ENCODE data around the gene DQX1.
"Not testable (repeated sequence)": the region's sequence is repeated elsewhere in the genome, so short reads cannot be mapped to it uniquely, and the experiment has no call there.

Gene DQX1

GRCh38 chr2:74471332-74472065 lies 54.5 kb downstream of the DQX1 start:
- TF ChIP-seq CTCF (IDR thresholded peaks at IDR 0.05; ENCODE audit: control insufficient read depth, extremely low read depth, insufficient read depth), result no peak
- DNase-seq (ENCODE audit: low read depth), result no peak
- peak overlapping the region; percentile 66 for H3K4me3 ChIP-seq (ENCODE audit: low read depth, low read length)

- DNase-seq (ENCODE audit: low read depth); H3K4me3 ChIP-seq (ENCODE audit: low read depth, low read length): not testable (repeated sequence)
These were observed 55.3 kb downstream of the DQX1 start for GRCh38 chr2:74470742-74471141.

Measured in LNCaP clone FGC (cell line).